Muscle layer of duodenum (tissue), 2 donors: ENCODE data around the gene MRTFB.

ENCODE experiments used
- H3K27ac ChIP-seq: one replicate; pipeline ENCODE4 v1.7.0; 2013; ENCODE audit warnings: mild to moderate bottlenecking, low read length
- H3K27me3 ChIP-seq: one replicate; pipeline ENCODE4 v1.7.0; 2013; ENCODE audit warnings: low read depth, mild to moderate bottlenecking, control low read depth, low read length
- H3K36me3 ChIP-seq, 2 donors: one replicate each; pipeline ENCODE4 v1.7.0; 2013; ENCODE audit warnings: low read length in 2 of 2, control low read depth in 1 of 2, mild to moderate bottlenecking in 1 of 2; ENCODE audit not compliant: insufficient read depth in 2 of 2, control insufficient read depth in 1 of 2
- H3K4me1 ChIP-seq, 2 donors: one replicate each; pipeline ENCODE4 v1.7.0; 2013; ENCODE audit warnings: low read length in 2 of 2, mild to moderate bottlenecking in 2 of 2, control low read depth in 1 of 2, moderate library complexity in 1 of 2; ENCODE audit not compliant: insufficient read depth in 2 of 2, control insufficient read depth in 1 of 2
- H3K4me3 ChIP-seq, 2 donors: one replicate each; pipeline ENCODE4 v1.7.0; 2013; ENCODE audit warnings: low read length in 2 of 2, low read depth in 1 of 2, mild to moderate bottlenecking in 1 of 2
- H3K9me3 ChIP-seq, 2 donors: one replicate each; pipeline ENCODE4 v1.7.0; 2013; ENCODE audit warnings: low read length in 2 of 2, control low read depth in 1 of 2, mild to moderate bottlenecking in 1 of 2; ENCODE audit not compliant: control insufficient read depth in 1 of 2
- donor health status: healthy.

Gene MRTFB

GRCh38 chr16:14109077-14109775, 38.1 kb downstream of the MRTFB start:
- H3K27me3 ChIP-seq, result no peaks in the 10 kb centered on the region
- no peaks in the 10 kb centered on the region for H3K9me3 ChIP-seq
- H3K36me3 ChIP-seq, result no peaks in the 10 kb centered on the region
- no peak overlapping the region for H3K27ac ChIP-seq
- H3K4me1 ChIP-seq, result peaks cover 15 to 31% of the 10 kb centered on the region in 2 donors
- H3K4me3 ChIP-seq, result no peak overlapping the region

GRCh38 chr16:14109782-14110727, 38.9 kb downstream of the MRTFB start:
- Histone ChIP-seq H3K27me3 (no peaks in the 10 kb centered on the region), H3K36me3 (no peaks in the 10 kb centered on the region), H3K9me3 (no peaks in the 10 kb centered on the region), H3K4me1 (peaks cover 15 to 31% of the 10 kb centered on the region in 2 donors), H3K27ac (no peak overlapping the region), H3K4me3 (no peak overlapping the region)

GRCh38 chr16:14110728-14111251, 39.7 kb downstream of the MRTFB start:
- H3K4me3 ChIP-seq, result no peak overlapping the region
- H3K27me3 ChIP-seq, result no peaks in the 10 kb centered on the region
- no peaks in the 10 kb centered on the region for H3K9me3 ChIP-seq
- peaks cover 15 to 27% of the 10 kb centered on the region in 2 donors for H3K4me1 ChIP-seq
- H3K36me3 ChIP-seq, result no peaks in the 10 kb centered on the region
- no peak overlapping the region for H3K27ac ChIP-seq

- H3K27me3 ChIP-seq, result no peaks in the 10 kb centered on the region
- H3K36me3 ChIP-seq, result no peaks in the 10 kb centered on the region
- H3K4me3 ChIP-seq, result no peak overlapping the region
- peaks cover 15 to 18% of the 10 kb centered on the region in 2 donors for H3K4me1 ChIP-seq
- no peak overlapping the region for H3K27ac ChIP-seq
- H3K9me3 ChIP-seq, result no peaks in the 10 kb centered on the region
Measured at GRCh38 chr16:14111713-14112538, 40.8 kb downstream of the MRTFB start.

- peaks cover 15 to 18% of the 10 kb centered on the region in 2 donors for H3K4me1 ChIP-seq
- no peak overlapping the region for H3K27ac ChIP-seq
- H3K9me3 ChIP-seq, result no peaks in the 10 kb centered on the region
- H3K4me3 ChIP-seq, result no peak overlapping the region
- H3K36me3 ChIP-seq, result no peaks in the 10 kb centered on the region
- no peaks in the 10 kb centered on the region for H3K27me3 ChIP-seq
Measured at GRCh38 chr16:14112539-14112856, 41.4 kb downstream of the MRTFB start.

GRCh38 chr16:14113344-14113743, 42.2 kb downstream of the MRTFB start:
- Histone ChIP-seq H3K27ac (no peak overlapping the region), H3K27me3 (no peaks in the 10 kb centered on the region), H3K36me3 (no peaks in the 10 kb centered on the region), H3K9me3 (no peaks in the 10 kb centered on the region), H3K4me1 (peaks cover 15 to 18% of the 10 kb centered on the region in 2 donors), H3K4me3 (no peak overlapping the region)

- Histone ChIP-seq H3K4me3 (no peak overlapping the region), H3K27me3 (no peaks in the 10 kb centered on the region), H3K27ac (no peak overlapping the region)
Measured at GRCh38 chr16:14117051-14117450, 45.9 kb downstream of the MRTFB start.

GRCh38 chr16:14119799-14120198, 48.7 kb downstream of the MRTFB start:
- no peaks in the 10 kb centered on the region for H3K36me3 ChIP-seq
- H3K9me3 ChIP-seq, result peaks cover 0 to 2% of the 10 kb centered on the region in 2 donors
- H3K27me3 ChIP-seq, result no peaks in the 10 kb centered on the region
- no peaks in the 10 kb centered on the region for H3K4me1 ChIP-seq
- H3K27ac ChIP-seq, result no peak overlapping the region
- no peak overlapping the region for H3K4me3 ChIP-seq

More at GRCh38 chr16:14117051-14117450, 45.9 kb downstream of the MRTFB start:
- no peaks in the 10 kb centered on the region for H3K36me3 ChIP-seq
- H3K4me1 ChIP-seq, result peaks cover 5 to 7% of the 10 kb centered on the region in 2 donors
- H3K9me3 ChIP-seq, result peaks cover 0 to 2% of the 10 kb centered on the region in 2 donors

- Histone ChIP-seq H3K9me3 (peaks cover 0 to 2% of the 10 kb centered on the region in 2 donors), H3K27ac (no peak overlapping the region), H3K4me1 (no peaks in the 10 kb centered on the region), H3K36me3 (no peaks in the 10 kb centered on the region), H3K27me3 (no peaks in the 10 kb centered on the region), H3K4me3 (no peak overlapping the region)
Measured at GRCh38 chr16:14120335-14120734, 49.2 kb downstream of the MRTFB start.

- H3K4me1 ChIP-seq, result no peaks in the 10 kb centered on the region
- no peaks in the 10 kb centered on the region for H3K27me3 ChIP-seq
- no peak overlapping the region for H3K4me3 ChIP-seq
- H3K27ac ChIP-seq, result no peak overlapping the region
- H3K9me3 ChIP-seq, result peaks cover 0 to 2% of the 10 kb centered on the region in 2 donors
- no peaks in the 10 kb centered on the region for H3K36me3 ChIP-seq
Measured at GRCh38 chr16:14121142-14121541, 50.0 kb downstream of the MRTFB start.

- Histone ChIP-seq H3K36me3 (no peaks in the 10 kb centered on the region), H3K4me3 (no peak overlapping the region), H3K27ac (no peak overlapping the region), H3K4me1 (no peaks in the 10 kb centered on the region), H3K9me3 (peaks cover 0 to 2% of the 10 kb centered on the region in 2 donors), H3K27me3 (no peaks in the 10 kb centered on the region)
Measured at GRCh38 chr16:14121872-14122271, 50.8 kb downstream of the MRTFB start.
